HEK293T (cell line): ENCODE data around the gene DVL1.

Source experiments
- ELF4 ChIP-seq: fragments of 450-650 bp; IDR thresholded peaks from 2 replicates; pipeline ENCODE4 v1.6.1; 2017; ENCODE audit warnings: antibody characterized with exemption
- FOXM1 ChIP-seq: fragments of 450-650 bp; IDR thresholded peaks from 2 replicates; pipeline ENCODE4 v1.6.1; 2017; ENCODE audit warnings: mild to moderate bottlenecking, borderline replicate concordance

GRCh38 chr1:1327291-1327690 is 21.9 kb downstream of the DVL1 start:
- TF ChIP-seq FOXM1 (no peak), ELF4 (no peak)
